ENCODE measurements around the gene GIPC3.
"Not testable (repeated sequence)": the region's sequence is repeated elsewhere in the genome, so short reads cannot be mapped to it uniquely, and the experiment has no call there.

The GIPC3 gene

GRCh38 chr19:3620817-3621547 lies 35.7 kb downstream of the GIPC3 start:
- DNase-seq, result no peak

GRCh38 chr19:3621689-3622088 lies 36.4 kb downstream of the GIPC3 start:
- DNase-seq, result no peak

DNA sequence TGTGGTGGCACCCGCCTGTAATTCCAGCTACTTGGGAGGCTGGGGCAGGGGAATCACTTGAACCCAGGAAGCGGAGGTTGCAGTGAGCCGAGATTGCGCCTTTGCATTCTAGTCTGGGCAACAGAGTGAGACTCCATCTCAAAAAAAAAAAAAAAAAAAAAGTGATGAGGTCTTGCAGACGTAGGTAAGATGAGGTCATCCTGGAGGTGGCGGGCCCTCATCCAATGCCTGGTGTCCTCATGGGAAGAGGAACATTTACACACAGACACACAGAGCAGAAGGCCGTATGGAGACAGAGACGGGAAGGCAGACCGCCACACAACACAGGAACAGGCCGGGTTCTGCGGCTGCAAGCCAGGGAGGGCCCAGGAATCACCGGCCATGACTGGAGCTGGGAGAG lies 36.9 kb downstream of the GIPC3 start:
- no peak for DNase-seq

DNA sequence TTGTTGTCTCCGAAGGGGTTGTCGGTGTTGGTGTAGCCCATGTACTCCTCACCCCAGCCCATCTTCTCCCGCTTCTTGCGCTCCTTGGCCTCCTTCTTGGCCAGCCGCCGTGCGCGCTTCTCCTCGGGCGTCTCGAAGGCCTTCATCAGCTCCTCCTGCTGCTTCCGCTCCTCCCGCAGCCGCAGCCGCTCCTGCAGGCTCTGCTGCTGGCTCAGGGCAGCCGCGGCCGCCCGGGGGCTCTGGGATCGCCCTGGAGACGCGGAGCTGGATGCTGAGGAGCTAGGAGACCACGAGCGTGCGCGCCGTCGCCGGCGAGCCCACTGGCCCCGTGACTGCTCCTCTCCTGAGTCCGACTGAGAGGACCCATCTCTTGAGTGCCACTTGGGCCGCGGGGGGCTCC lies 38.4 kb downstream of the GIPC3 start:
- DNase-seq, result no peak

GRCh38 chr19:3625996-3626472 lies 40.8 kb downstream of the GIPC3 start:
- DNase-seq, result no peak

- DNase-seq, result peak; percentile 99
Observed at GRCh38 chr19:3626473-3627350, 41.4 kb downstream of the GIPC3 start, which contains the start of gene CACTIN. Gene CACTIN (minus strand): TSS chr19:3626790. CDS start chr19:3626762, 28 bp downstream.

GRCh38 chr19:3627351-3627723 lies 42.1 kb downstream of the GIPC3 start:
- DNase-seq, result no peak

- not testable (repeated sequence) for DNase-seq
Observed at GRCh38 chr19:3628766-3629165, 43.5 kb downstream of the GIPC3 start.

DNA sequence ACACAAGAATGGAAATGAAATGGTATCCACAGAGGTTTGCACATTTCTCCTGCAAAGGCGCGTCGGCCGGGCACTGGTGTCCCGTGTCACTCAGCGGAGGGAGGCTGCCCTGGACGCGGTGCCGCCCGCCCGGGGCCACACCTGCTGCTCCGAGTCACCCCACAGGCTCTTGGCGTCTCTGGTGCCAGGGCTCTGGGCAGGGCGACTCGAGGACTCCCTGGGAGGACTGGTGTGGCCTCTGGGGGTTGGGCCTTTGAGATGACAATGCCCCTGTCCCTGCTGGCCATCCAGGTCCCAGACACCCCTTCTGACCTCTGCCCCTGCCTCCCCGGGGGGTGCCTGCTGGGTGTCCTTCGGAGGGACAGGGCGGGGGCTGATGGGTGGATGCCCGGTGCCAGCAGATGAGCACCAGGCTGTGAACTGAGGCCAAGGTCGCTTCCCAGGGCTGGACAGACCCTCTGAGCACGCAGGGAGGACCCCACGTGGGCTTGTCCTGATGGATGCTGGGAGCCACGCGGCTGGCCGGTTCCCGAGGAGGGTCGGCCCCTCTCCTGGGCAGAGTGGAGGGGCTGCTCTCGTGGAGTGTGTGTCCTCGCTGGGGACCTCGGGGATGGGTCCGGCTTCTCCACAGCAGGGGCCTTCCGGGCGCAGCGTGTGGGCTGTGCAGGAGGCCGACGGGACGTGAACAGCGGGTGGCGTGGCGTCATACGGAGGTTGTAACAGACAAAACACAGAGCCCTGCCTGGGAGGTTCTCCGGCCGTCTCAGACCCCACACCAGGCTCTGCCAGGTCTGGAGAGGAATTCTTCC lies 46.0 kb downstream of the GIPC3 start:
- DNase-seq, result no peak

GRCh38 chr19:3632098-3632497 lies 46.8 kb downstream of the GIPC3 start:
- DNase-seq, result no peak

DNA sequence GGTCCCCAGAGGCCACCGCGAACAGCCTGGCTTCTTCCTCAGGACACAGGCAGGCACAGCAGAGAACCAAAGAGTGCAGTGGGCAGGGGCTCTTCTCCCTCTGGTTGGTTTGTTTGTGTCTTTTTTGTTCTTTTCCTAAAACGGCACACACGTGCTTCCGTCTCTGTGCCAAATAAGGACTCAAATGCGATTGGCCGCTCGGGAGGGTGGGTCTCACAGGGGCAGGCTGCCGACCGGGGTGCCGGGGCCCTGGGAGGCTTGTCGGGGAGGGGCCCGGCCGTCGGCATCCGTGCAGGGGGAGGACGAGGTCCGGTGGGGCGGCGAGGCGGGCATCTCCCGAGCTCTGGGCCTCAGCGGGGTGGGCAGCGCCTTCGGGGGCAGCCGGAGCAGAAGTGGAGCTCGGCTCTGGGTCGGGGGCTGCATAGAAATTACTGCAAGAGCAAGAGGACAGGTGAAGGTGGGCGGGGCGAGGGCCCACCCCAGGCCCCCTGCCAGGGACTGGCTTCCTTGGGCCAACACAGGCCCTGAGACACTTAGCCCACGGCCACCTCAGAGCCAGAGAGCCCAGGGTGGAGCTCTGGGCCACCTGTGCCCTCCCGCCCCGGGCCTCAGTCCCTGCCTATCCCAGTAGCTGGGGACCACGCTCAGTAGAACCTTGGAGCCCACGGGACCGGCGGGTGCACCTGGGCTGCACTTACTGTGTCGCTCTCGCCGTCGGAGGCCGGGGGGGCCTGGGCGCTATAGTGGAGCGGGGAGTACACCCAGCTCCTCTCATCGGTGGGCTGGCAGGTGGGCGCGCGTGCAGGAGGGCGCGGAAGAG lies 47.7 kb downstream of the GIPC3 start:
- DNase-seq, result no peak

DNA sequence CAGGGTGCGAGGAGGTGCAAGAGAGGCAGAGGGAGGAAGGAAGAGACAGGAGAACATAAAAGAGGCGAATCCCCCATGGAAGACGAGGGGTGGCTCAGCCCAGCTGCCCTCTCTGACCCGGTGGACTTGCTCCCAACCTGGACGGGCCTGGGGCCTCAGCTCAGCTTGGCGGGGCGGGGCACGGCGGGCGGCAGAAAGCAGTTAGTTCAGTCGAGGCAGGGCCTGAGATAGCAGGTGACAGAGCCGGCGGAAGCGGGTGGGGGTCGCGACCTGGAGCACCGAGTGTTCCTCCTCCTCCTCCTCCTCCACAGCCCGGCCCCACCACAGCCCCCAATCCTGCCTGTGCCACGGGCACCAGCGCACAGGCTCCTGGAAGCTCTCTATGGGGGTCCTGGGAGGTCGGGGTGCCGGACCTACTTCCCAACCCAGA lies 48.3 kb downstream of the GIPC3 start:
- no peak for DNase-seq

DNA sequence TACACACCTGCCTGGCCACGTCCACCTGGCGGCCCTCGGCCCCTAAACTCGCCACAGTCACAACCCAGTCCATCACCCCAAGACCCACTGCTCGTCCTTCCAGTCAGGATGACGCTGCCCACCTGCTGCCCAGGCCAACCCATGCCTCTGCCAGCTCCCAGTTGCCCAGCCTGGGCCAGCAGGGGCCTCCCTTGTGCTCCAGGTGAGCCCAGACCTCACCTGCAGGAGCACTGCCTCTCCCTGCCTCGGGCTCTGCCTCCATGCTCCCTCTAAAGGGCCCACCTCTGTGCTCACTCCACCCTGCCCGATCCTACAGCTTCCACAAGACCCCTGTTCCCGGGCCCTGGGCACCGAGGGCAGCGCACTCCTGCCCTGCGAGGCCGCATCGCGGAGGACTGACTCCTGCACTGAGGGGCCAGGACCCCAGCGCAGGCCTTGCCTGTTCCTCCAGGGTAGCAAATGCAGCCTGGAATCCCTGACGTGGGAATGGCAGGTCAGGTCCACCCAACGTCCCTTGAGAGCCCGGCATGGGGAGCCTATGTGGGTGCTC lies 49.3 kb downstream of the GIPC3 start:
- DNase-seq, result no peak

GRCh38 chr19:3636506-3636905 lies 51.2 kb downstream of the GIPC3 start:
- DNase-seq, result no peak

DNA sequence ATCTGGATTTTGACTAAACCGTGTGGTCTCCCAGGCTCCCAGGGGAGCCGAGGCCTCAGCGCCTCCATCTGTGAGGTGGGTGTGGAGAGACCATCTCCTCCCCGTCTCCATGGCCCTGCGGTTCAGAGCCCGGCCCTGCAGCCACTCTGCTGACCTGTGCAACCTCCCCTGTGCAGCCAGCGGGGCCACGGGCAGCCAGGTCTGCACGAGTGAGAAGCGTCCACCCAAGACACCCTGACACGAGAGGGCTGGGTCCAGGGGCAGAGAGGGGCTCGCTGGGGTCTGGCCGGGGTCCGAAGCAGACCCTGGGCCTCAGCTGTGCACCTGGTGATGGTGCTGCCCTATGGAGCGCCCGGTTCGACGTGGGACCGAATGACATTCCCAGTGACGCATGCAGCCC lies 51.7 kb downstream of the GIPC3 start:
- no peak for DNase-seq

GRCh38 chr19:3637621-3638020 lies 52.3 kb downstream of the GIPC3 start:
- DNase-seq, result no peak

DNA sequence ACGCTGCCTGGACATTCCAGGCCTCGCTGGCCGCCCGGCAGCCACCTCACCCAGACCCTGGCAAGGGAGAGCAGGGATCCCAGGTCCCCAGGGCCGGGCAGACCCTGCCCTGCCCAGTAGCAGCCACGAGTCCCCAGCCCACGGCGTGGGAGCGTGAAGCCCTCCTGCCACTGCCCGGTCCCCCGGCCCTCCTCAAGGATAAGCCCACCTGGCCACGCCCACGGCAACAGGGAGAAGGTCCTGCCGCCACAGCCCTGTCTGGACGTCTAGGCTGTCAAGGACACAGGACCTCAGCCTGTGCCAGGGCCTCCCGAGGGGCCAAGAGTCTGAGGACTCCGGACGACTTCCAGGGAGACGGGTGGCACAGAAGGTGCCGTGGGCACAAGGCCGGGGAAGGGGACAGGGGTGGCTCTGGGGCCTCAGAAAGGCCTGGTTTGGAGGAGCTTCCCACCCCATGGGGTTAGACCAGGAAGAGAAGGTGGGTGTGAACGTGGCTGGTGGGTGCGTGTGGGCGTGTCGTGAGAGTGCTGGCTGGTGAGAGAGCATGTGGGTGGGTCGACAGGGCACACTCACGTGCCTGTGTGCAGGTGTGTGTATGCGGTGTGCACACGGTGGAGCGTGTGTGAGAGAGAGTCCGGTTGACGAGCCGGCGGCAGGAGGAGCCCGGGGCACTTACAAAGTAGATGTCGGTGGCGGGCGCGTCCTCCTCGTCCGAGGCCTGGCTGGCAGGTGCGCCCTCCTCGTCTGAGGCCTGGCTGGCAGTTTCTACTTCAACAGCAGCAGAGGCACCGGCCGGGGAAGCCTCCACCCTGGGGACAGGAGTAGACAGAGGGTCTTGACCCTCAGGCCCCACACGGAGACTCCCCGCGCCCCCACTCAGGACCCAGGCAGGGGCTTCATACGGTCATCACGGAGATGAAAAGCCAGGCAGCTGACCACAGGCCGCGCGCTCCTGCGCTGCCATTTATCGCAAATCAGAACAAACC lies 53.2 kb downstream of the GIPC3 start:
- no peak for DNase-seq

GRCh38 chr19:3639479-3639878 lies 54.2 kb downstream of the GIPC3 start:
- no peak for DNase-seq

DNA sequence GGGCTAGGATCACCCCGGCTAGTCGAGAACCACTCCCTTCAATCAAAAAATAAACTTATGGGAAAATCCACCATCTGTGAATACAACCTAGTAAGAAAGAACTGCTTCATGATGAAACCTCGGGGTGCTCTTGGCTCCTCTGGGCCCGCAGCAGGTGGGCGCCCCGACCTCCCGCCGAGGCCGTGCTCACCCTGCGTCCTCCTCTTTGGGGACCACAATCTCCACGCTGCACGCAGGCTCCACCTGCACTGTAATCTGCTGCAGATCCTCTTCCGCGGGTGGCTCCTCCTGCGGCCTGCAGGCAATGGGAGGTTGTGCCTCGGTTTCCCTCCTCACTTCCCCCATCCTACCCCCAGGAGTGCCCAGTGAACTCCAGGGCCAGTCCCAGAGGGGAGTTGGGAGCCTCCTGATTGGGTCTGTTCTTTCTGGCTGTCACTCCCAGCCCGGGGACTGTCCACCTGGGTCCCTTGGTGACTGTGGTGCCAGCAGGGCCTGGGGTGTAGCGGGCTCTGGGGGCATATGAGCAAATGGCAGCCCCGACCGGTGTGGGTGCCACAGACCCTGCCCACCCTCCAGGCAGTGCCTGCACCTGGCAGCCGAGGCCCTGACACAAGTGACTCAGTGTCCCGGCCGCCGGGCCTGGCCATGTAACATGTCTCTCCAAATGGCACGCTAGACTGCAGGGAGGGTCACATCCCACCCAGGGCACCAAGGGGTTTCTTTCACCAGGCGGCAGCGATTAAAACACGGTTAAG lies 56.4 kb downstream of the GIPC3 start:
- no peak for DNase-seq

DNA sequence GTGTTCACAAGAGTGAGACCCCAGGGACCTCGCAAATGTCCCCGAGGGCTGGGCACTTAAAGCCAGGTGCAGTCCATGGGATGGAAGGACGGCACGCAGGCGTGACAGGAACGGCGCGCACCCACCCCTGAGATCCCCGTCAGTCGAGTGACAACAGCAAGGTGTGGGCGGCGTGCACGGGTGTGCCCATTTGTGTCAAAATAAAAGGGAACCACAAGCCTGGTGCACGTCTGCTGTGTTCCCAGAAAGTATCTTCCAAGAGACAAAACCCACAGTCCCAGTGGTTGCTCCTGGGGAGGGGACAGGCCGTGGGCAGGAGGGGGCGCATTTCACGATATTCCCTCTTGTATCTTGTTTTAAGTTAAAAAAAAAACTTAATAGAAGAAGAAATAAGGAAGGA lies 57.0 kb downstream of the GIPC3 start:
- no peak for DNase-seq
